HL-60 (cell line): ENCODE data around the gene OPHN1.

ENCODE experiments used
- GABPA ChIP-seq: IDR thresholded peaks from 2 replicates; pipeline ENCODE4 v1.6.1; 2012; ENCODE audit warnings: low read depth
- POLR2AphosphoS5 ChIP-seq: IDR thresholded peaks from 2 replicates; pipeline ENCODE4 v1.6.1; 2012; ENCODE audit warnings: low read depth
- TF ChIP-seq, protein P1 (sequence below): IDR thresholded peaks from one replicate; pipeline ENCODE4 v1.5.1; 2011; ENCODE audit warnings: low read length, control low read depth, inconsistent platforms; ENCODE audit not compliant: insufficient read depth
- TF ChIP-seq, protein P2 (sequence below): IDR thresholded peaks from 2 replicates; pipeline ENCODE4 v1.6.1; 2012; ENCODE audit warnings: low read depth; ENCODE audit not compliant: insufficient replicate concordance

DNA sequence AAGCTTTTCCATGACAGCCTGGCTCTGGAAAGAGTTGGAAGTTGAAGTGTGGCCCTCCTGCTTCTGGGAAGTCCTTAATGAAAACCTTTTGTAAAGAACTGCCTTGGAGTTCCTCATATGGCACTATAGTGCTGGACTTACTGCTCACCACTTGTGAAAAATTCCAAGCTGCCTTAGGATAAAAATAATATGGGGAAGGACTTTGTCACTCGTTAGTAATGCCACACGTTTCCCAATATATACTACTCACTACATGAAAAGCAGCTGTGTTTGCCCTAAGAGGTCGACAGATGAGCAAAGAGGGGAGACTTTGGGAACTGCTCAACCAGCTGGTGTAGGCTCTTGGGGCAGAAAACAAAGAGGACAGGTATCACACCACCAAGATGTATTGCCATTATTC lies 11.7 kb downstream of the OPHN1 start:
- TF ChIP-seq, protein P1, sequence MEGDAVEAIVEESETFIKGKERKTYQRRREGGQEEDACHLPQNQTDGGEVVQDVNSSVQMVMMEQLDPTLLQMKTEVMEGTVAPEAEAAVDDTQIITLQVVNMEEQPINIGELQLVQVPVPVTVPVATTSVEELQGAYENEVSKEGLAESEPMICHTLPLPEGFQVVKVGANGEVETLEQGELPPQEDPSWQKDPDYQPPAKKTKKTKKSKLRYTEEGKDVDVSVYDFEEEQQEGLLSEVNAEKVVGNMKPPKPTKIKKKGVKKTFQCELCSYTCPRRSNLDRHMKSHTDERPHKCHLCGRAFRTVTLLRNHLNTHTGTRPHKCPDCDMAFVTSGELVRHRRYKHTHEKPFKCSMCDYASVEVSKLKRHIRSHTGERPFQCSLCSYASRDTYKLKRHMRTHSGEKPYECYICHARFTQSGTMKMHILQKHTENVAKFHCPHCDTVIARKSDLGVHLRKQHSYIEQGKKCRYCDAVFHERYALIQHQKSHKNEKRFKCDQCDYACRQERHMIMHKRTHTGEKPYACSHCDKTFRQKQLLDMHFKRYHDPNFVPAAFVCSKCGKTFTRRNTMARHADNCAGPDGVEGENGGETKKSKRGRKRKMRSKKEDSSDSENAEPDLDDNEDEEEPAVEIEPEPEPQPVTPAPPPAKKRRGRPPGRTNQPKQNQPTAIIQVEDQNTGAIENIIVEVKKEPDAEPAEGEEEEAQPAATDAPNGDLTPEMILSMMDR, result no peak
- TF ChIP-seq POLR2AphosphoS5, result no peak
- no peak for TF ChIP-seq GABPA
- TF ChIP-seq, protein P2, sequence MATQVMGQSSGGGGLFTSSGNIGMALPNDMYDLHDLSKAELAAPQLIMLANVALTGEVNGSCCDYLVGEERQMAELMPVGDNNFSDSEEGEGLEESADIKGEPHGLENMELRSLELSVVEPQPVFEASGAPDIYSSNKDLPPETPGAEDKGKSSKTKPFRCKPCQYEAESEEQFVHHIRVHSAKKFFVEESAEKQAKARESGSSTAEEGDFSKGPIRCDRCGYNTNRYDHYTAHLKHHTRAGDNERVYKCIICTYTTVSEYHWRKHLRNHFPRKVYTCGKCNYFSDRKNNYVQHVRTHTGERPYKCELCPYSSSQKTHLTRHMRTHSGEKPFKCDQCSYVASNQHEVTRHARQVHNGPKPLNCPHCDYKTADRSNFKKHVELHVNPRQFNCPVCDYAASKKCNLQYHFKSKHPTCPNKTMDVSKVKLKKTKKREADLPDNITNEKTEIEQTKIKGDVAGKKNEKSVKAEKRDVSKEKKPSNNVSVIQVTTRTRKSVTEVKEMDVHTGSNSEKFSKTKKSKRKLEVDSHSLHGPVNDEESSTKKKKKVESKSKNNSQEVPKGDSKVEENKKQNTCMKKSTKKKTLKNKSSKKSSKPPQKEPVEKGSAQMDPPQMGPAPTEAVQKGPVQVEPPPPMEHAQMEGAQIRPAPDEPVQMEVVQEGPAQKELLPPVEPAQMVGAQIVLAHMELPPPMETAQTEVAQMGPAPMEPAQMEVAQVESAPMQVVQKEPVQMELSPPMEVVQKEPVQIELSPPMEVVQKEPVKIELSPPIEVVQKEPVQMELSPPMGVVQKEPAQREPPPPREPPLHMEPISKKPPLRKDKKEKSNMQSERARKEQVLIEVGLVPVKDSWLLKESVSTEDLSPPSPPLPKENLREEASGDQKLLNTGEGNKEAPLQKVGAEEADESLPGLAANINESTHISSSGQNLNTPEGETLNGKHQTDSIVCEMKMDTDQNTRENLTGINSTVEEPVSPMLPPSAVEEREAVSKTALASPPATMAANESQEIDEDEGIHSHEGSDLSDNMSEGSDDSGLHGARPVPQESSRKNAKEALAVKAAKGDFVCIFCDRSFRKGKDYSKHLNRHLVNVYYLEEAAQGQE, result no peak
